GM20000 (cell line): Measurements from ENCODE around the gene C1QTNF7.

Source experiments
- DNase-seq: peaks from one replicate; pipeline ENCODE4 v3.0.0; 2012; ENCODE audit warnings: low spot score
- TF ChIP-seq, protein P1 (sequence below): IDR thresholded peaks from 2 replicates; pipeline ENCODE4 v1.5.1; 2012; ENCODE audit warnings: mild to moderate bottlenecking, control low read depth; ENCODE audit errors: extremely low read depth, missing control alignments

The C1QTNF7 gene

GRCh38 chr4:15443371-15444160, 15.7 kb downstream of the C1QTNF7 start:
- TF ChIP-seq, protein P1, sequence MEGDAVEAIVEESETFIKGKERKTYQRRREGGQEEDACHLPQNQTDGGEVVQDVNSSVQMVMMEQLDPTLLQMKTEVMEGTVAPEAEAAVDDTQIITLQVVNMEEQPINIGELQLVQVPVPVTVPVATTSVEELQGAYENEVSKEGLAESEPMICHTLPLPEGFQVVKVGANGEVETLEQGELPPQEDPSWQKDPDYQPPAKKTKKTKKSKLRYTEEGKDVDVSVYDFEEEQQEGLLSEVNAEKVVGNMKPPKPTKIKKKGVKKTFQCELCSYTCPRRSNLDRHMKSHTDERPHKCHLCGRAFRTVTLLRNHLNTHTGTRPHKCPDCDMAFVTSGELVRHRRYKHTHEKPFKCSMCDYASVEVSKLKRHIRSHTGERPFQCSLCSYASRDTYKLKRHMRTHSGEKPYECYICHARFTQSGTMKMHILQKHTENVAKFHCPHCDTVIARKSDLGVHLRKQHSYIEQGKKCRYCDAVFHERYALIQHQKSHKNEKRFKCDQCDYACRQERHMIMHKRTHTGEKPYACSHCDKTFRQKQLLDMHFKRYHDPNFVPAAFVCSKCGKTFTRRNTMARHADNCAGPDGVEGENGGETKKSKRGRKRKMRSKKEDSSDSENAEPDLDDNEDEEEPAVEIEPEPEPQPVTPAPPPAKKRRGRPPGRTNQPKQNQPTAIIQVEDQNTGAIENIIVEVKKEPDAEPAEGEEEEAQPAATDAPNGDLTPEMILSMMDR = no peak
- DNase-seq = no peak

- DNase-seq = no peak
- TF ChIP-seq, protein P1 = no peak
Measured at GRCh38 chr4:15444276-15444675, 16.4 kb downstream of the C1QTNF7 start.

DNA sequence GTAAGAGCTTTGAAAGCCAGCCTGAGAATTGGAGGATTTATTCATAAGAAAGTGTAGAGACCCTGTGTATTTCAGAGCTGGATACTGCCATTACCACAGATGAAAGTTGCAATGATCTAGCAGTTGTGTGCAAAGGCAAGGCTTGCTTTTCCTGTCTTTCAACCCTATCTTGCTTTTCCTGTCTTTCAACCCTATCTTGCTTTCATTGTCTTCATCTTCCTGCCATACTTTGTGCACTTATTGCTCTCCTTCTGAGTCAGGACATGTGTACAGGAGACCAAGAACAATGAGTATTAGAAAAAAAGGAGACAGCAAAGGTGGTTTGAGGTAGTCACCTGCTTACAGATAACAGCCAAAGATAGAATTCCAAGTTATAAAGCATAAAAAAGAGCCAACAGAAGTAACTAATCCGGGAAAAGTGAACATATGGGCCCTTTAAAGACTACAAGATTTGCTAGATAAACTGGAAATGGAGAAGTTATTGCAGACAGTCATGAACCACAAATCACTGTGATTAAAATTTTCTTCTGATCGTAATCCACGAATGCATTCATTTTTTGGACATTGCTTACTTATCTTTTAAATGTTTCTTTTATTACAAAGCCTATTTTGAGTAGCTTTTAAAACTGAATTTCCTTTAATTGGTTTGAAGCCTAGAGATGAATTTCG, 17.2 kb downstream of the C1QTNF7 start:
- TF ChIP-seq, protein P1 = no peak
- DNase-seq = no peak

DNA sequence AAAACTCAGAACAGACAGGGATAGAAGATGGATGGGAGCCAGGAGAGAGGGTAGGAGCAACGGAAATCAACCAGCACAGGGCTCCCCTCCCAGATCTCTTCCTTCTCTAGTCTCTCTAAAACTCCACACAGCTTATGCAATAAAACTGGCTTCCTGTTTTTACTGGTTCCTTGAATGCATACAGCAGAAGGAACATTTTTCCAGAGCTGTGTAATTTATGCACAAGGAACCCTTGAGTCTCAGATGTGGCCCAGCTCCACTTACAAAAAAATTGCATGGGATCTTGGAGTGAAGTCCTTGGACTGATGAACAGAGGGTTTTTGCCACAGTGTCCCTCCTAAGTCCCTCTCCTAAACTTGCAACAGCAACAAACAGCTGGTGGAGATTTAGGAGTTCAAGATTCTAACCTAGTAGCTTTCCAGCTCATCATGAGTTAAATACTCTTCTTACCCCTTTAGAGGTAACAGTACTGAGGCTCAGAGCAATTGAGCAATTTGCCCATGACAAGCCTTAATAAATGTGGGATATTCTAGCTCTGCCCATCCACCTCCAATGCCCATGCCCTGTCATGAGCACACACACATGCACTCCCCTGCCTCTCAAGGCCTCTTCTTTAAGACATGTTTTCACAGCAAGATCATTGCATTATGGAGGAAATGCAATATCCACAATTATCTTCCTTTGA, 23.5 kb downstream of the C1QTNF7 start:
- DNase-seq = no peak
- TF ChIP-seq, protein P1 = no peak

GRCh38 chr4:15451866-15452765, 24.3 kb downstream of the C1QTNF7 start:
- DNase-seq = no peak
- TF ChIP-seq, protein P1 = no peak

DNA sequence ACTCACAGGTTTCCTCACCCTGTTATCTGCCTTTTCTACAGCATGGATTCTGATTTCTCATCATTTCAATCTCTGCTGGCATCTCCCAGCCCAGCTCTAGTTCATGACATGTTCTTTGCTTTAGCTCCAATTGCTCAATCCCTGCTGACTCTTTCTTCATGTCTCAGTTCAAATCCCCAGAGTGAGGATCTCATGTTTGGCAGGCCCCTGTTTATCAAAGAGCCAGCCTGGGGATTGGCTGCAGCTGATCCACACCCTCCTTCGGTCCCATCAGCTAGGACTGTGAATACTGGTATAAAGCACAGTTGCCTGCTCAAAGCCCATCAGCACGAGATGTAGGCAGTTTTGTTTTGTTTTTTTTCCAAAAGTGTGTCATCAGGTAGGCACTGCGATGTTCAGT, 27.5 kb downstream of the C1QTNF7 start:
- TF ChIP-seq, protein P1 = no peak
- DNase-seq = no peak
